Neural cell (in vitro differentiated cells): Measurements from ENCODE around the gene CYGB.

Source experiments
- EP300 ChIP-seq: fragments of 450-650 bp; conservative IDR thresholded peaks from 2 replicates; pipeline ENCODE4 v1.6.1; 2014; ENCODE audit warnings: antibody characterized with exemption, mild to moderate bottlenecking, moderate library complexity; ENCODE audit not compliant: poor library complexity, severe bottlenecking
- EZH2 ChIP-seq: fragments of 200-600, 300-800 bp; shearing (Covaris generic), sonication (generic); IDR thresholded peaks from 2 replicates; pipeline ENCODE4 v1.6.1; 2014; ENCODE audit warnings: antibody characterized with exemption, low read length, borderline replicate concordance, mild to moderate bottlenecking; ENCODE audit not compliant: insufficient read depth, poor library complexity, severe bottlenecking
- MXI1 ChIP-seq: fragments of 450-650 bp; conservative IDR thresholded peaks from 2 replicates; pipeline ENCODE4 v1.6.1; 2014; ENCODE audit warnings: antibody characterized with exemption, mild to moderate bottlenecking; ENCODE audit not compliant: poor library complexity, severe bottlenecking
- POLR2AphosphoS5 ChIP-seq: IDR thresholded peaks from 2 replicates; pipeline ENCODE4 v1.6.1; 2012
- SMC3 ChIP-seq: fragments of 450-650 bp; conservative IDR thresholded peaks from 2 replicates; pipeline ENCODE4 v1.6.1; 2014; ENCODE audit warnings: antibody characterized with exemption, mild to moderate bottlenecking, moderate library complexity; ENCODE audit not compliant: poor library complexity
- TAF1 ChIP-seq: IDR thresholded peaks from 2 replicates; pipeline ENCODE4 v1.6.1; 2012; ENCODE audit warnings: low read depth
- TF ChIP-seq, protein P1 (sequence below): fragments of 450-650 bp; IDR thresholded peaks from 2 replicates; pipeline ENCODE4 v1.5.1; 2014; ENCODE audit warnings: antibody characterized with exemption, mild to moderate bottlenecking, moderate library complexity; ENCODE audit not compliant: poor library complexity, severe bottlenecking

DNA sequence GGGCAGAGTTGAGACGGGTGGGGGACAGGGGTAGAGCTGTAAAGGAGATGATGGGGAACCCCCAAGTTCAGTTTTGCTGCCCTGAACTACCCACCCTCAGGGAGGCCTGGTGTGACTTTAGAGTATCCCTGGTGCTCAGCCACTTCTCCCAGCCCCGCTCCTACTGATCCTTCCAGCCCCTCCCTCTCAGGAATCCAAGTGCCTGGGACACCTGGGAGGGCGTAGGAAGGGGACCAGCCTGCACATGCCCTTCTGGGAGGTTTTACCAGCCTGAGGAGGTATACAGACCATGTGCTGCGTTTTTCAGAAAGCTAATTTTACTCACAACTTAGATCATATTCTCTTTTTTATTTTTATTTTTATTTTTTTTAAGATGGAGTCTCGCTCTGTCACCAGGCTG lies 44.0 kb upstream of the CYGB start:
- TF ChIP-seq, protein P1, sequence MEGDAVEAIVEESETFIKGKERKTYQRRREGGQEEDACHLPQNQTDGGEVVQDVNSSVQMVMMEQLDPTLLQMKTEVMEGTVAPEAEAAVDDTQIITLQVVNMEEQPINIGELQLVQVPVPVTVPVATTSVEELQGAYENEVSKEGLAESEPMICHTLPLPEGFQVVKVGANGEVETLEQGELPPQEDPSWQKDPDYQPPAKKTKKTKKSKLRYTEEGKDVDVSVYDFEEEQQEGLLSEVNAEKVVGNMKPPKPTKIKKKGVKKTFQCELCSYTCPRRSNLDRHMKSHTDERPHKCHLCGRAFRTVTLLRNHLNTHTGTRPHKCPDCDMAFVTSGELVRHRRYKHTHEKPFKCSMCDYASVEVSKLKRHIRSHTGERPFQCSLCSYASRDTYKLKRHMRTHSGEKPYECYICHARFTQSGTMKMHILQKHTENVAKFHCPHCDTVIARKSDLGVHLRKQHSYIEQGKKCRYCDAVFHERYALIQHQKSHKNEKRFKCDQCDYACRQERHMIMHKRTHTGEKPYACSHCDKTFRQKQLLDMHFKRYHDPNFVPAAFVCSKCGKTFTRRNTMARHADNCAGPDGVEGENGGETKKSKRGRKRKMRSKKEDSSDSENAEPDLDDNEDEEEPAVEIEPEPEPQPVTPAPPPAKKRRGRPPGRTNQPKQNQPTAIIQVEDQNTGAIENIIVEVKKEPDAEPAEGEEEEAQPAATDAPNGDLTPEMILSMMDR = no peak
- TF ChIP-seq SMC3 = no peak
- no peak for TF ChIP-seq EZH2
- TF ChIP-seq POLR2AphosphoS5 = no peak
- TF ChIP-seq EP300 = no peak
- TF ChIP-seq MXI1 = no peak
- no peak for TF ChIP-seq TAF1
